Panc1 (cell line): ENCODE measurements around the gene C16orf78. TPM values are rescaled to one million over a fixed set of nuclear protein-coding genes. Genes with fewer than 3 reads are reported as not detected.

ENCODE experiments used
- ATAC-seq: fragments of 200-7000 bp; cut with Tn5 transposase; 2 replicates; pipeline ENCODE4 v1.9.1; 2020; ENCODE audit warnings: mild to moderate bottlenecking, moderate library complexity
- BruUV-seq: library from RNA; stranded (reverse); fragments of 400-500 nt; replicated peaks from 2 replicates; lab custom pipeline; 2021; lab: Mats Ljungman, UMichigan
- CTCF ChIA-PET: fragments of 300-600 bp; sonication (Branson Sonifier 250); formaldehyde crosslinking; loops from one replicate; lab custom pipeline; 2022; ENCODE audit warnings: antibody characterized with exemption; lab: Charles Lee
- POLR2A ChIA-PET: fragments of 300-600 bp; sonication (Branson Sonifier 250); formaldehyde crosslinking; loops from one replicate; lab custom pipeline; 2022; ENCODE audit warnings: antibody characterized with exemption; lab: Charles Lee
- DNase-seq: peaks from one replicate; pipeline ENCODE4 v3.0.0-alpha.2; 2010; ENCODE audit warnings: low read depth, low spot score
- H3K27ac ChIP-seq: 2 replicates; pipeline ENCODE4 v1.5.1; 2011; ENCODE audit warnings: mild to moderate bottlenecking, low read length, inconsistent platforms
- H3K27me3 ChIP-seq: fragments of 200-500 bp; sonication (Bioruptor generic); 2 replicates; pipeline ENCODE4 v1.6.0; 2014; ENCODE audit warnings: low read length, inconsistent platforms; ENCODE audit not compliant: control insufficient read depth, insufficient read depth
- H3K36me3 ChIP-seq: fragments of 200-500 bp; sonication (Bioruptor generic); 2 replicates; pipeline ENCODE4 v1.5.1; 2014; ENCODE audit warnings: inconsistent platforms, mild to moderate bottlenecking, low read length, moderate library complexity; ENCODE audit not compliant: control insufficient read depth, insufficient read depth
- H3K4me1 ChIP-seq: 2 replicates; pipeline ENCODE4 v1.5.1; 2011; ENCODE audit warnings: inconsistent platforms, mild to moderate bottlenecking, low read length, moderate library complexity; ENCODE audit not compliant: control insufficient read depth, insufficient read depth
- H3K4me3 ChIP-seq, 2 experiments: 2 replicates each; pipeline ENCODE4 v1.5.1; 2011 to 2012; ENCODE audit warnings: low read depth in 2 of 2, low read length in 2 of 2, mild to moderate bottlenecking in 2 of 2, inconsistent platforms in 1 of 2, moderate library complexity in 1 of 2
- H3K9me3 ChIP-seq: fragments of 200-500 bp; sonication (Bioruptor generic); 2 replicates; pipeline ENCODE4 v1.5.1; 2014; ENCODE audit warnings: low read depth, mild to moderate bottlenecking, inconsistent platforms, low read length, moderate library complexity; ENCODE audit not compliant: control insufficient read depth, insufficient read depth
- POLR2AphosphoS5 ChIP-seq: IDR thresholded peaks from 2 replicates; pipeline ENCODE4 v1.6.1; 2012; ENCODE audit warnings: mild to moderate bottlenecking, low read depth, low read length, moderate library complexity
- SIN3A ChIP-seq: IDR thresholded peaks from 2 replicates; pipeline ENCODE4 v1.6.1; 2012; ENCODE audit warnings: low read depth, mild to moderate bottlenecking, low read length, moderate library complexity, borderline replicate concordance; ENCODE audit not compliant: insufficient read depth
- TCF7L2 ChIP-seq: IDR thresholded peaks from 2 replicates; pipeline ENCODE4 v1.6.1; 2011; ENCODE audit warnings: mild to moderate bottlenecking, low read depth, low read length, inconsistent platforms
- in situ Hi-C: cut with HindIII; loops from 2 replicates; pipeline ENCODE4 v1.10.0; 2016; ENCODE audit warnings: low sequenced_read_pairs, low pct_unique_long_range_greater_than_20kb
- intact Hi-C: fragments of 100-400 bp; cut with micrococcal nuclease; formaldehyde crosslinking; loops from one replicate; pipeline ENCODE4 v1.10.0; 2022; ENCODE audit not compliant: unreplicated experiment
- total RNA-seq: library from RNA; stranded (reverse); gene quantifications from one replicate; pipeline ENCODE4 v1.2.1, GENCODE V29; 2021; ENCODE audit not compliant: unreplicated experiment
- TF ChIP-seq, protein P1 (sequence below), 2 experiments: IDR thresholded peaks; 2 replicates each; pipeline ENCODE4 v1.6.1; 2011 to 2012; ENCODE audit warnings: low read depth in 2 of 2, control low read depth in 1 of 2, low read length in 1 of 2, mild to moderate bottlenecking in 1 of 2, moderate library complexity in 1 of 2; ENCODE audit not compliant: insufficient read depth in 1 of 2
- TF ChIP-seq, protein P2 (sequence below): fragments of 450-650 bp; IDR thresholded peaks from 2 replicates; pipeline ENCODE4 v1.5.1; 2017; ENCODE audit warnings: mild to moderate bottlenecking

The C16orf78 gene
- total RNA-seq, 1 experiment from 2014 or later: not detected

DNA sequence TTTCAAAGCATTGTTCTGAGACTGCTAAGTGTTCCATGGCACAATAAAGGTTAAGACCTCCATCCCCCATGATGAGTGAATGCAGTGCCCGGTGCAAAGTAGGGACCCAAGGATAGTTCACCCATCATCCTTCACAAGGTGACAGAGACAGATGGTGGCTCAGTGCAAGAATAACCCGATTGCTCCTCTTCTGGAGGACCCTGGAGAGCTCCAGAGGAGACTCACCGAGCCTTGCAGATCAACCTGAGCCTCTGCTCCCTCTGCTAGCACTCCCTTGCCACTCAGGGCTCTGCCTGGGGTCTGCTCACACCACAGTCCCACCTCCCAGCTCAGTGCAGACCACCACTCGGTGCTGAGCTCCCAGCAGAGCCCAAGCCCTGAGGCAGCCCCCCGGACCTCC lies 49.3 kb downstream of the C16orf78 start:
- ATAC-seq: no peak
- CTCF ChIA-PET: no interaction called here
- H3K4me1 ChIP-seq: no peaks in the 10 kb centered on the region
- POLR2A ChIA-PET: no interaction called here
- no peak overlapping the region for H3K4me3 ChIP-seq
- intact Hi-C loops: no loop called here
- no peak overlapping the region for H3K27ac ChIP-seq
- H3K9me3 ChIP-seq: no peaks in the 10 kb centered on the region
- no peak for DNase-seq
- TF ChIP-seq, protein P1, sequence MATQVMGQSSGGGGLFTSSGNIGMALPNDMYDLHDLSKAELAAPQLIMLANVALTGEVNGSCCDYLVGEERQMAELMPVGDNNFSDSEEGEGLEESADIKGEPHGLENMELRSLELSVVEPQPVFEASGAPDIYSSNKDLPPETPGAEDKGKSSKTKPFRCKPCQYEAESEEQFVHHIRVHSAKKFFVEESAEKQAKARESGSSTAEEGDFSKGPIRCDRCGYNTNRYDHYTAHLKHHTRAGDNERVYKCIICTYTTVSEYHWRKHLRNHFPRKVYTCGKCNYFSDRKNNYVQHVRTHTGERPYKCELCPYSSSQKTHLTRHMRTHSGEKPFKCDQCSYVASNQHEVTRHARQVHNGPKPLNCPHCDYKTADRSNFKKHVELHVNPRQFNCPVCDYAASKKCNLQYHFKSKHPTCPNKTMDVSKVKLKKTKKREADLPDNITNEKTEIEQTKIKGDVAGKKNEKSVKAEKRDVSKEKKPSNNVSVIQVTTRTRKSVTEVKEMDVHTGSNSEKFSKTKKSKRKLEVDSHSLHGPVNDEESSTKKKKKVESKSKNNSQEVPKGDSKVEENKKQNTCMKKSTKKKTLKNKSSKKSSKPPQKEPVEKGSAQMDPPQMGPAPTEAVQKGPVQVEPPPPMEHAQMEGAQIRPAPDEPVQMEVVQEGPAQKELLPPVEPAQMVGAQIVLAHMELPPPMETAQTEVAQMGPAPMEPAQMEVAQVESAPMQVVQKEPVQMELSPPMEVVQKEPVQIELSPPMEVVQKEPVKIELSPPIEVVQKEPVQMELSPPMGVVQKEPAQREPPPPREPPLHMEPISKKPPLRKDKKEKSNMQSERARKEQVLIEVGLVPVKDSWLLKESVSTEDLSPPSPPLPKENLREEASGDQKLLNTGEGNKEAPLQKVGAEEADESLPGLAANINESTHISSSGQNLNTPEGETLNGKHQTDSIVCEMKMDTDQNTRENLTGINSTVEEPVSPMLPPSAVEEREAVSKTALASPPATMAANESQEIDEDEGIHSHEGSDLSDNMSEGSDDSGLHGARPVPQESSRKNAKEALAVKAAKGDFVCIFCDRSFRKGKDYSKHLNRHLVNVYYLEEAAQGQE (IDR thresholded peaks at IDR 0.05; ENCODE audit: insufficient read depth in 1 of 2, low read depth in 2 of 2, low read length in 1 of 2): 0 out of 4 replicates have a peak, but pooled peaks of 1 of the 2 experiments have one; percentile 41
- no peak for TF ChIP-seq SIN3A
- in situ Hi-C loops: no loop called here
- no TSS peak for BruUV-seq
- H3K27me3 ChIP-seq: no peaks in the 10 kb centered on the region
- no peaks in the 10 kb centered on the region for H3K36me3 ChIP-seq

DNA sequence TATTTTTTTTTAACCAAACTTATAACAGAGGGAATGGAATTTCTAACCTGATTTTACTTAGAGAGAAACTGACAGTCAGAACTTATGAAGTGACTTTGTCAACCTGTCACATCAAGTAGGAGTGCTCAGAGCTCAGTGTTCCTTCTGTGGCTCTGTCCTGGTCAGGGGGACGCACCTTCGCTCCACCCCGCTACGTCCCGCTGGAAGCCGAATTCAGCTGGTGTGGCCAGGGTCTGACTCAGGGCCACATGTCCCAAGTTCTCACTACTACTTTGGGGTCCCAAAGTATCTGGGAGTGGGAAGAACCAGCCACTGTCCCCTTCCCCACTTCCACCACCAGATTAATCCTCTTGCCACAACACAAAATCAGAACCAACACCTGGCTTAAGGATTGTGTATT lies 51.4 kb downstream of the C16orf78 start:
- intact Hi-C loops: no loop called here
- H3K27me3 ChIP-seq: no peaks in the 10 kb centered on the region; the same call in 1 of the 2 replicates
- no peak overlapping the region for H3K4me3 ChIP-seq
- H3K4me1 ChIP-seq: no peaks in the 10 kb centered on the region
- no peak for ATAC-seq
- in situ Hi-C loops: no loop called here
- TF ChIP-seq, protein P2, sequence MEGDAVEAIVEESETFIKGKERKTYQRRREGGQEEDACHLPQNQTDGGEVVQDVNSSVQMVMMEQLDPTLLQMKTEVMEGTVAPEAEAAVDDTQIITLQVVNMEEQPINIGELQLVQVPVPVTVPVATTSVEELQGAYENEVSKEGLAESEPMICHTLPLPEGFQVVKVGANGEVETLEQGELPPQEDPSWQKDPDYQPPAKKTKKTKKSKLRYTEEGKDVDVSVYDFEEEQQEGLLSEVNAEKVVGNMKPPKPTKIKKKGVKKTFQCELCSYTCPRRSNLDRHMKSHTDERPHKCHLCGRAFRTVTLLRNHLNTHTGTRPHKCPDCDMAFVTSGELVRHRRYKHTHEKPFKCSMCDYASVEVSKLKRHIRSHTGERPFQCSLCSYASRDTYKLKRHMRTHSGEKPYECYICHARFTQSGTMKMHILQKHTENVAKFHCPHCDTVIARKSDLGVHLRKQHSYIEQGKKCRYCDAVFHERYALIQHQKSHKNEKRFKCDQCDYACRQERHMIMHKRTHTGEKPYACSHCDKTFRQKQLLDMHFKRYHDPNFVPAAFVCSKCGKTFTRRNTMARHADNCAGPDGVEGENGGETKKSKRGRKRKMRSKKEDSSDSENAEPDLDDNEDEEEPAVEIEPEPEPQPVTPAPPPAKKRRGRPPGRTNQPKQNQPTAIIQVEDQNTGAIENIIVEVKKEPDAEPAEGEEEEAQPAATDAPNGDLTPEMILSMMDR: no peak
- TF ChIP-seq TCF7L2 (no peak), SIN3A (no peak), POLR2AphosphoS5 (no peak)
- TF ChIP-seq, protein P1 (IDR thresholded peaks at IDR 0.05; ENCODE audit: insufficient read depth in 1 of 2, low read depth in 2 of 2, low read length in 1 of 2): no peak
- no peak for DNase-seq
- POLR2A ChIA-PET: no interaction called here
- no peaks in the 10 kb centered on the region for H3K36me3 ChIP-seq
- H3K9me3 ChIP-seq: no peaks in the 10 kb centered on the region
- no TSS peak for BruUV-seq
- CTCF ChIA-PET: no interaction called here
- H3K27ac ChIP-seq: no peak overlapping the region
